Measurements from ENCODE around the gene NCBP2L.

GRCh38 chrX:107733686-107734085 is 43.8 kb upstream of the NCBP2L start:
- TF ChIP-seq, protein P1, sequence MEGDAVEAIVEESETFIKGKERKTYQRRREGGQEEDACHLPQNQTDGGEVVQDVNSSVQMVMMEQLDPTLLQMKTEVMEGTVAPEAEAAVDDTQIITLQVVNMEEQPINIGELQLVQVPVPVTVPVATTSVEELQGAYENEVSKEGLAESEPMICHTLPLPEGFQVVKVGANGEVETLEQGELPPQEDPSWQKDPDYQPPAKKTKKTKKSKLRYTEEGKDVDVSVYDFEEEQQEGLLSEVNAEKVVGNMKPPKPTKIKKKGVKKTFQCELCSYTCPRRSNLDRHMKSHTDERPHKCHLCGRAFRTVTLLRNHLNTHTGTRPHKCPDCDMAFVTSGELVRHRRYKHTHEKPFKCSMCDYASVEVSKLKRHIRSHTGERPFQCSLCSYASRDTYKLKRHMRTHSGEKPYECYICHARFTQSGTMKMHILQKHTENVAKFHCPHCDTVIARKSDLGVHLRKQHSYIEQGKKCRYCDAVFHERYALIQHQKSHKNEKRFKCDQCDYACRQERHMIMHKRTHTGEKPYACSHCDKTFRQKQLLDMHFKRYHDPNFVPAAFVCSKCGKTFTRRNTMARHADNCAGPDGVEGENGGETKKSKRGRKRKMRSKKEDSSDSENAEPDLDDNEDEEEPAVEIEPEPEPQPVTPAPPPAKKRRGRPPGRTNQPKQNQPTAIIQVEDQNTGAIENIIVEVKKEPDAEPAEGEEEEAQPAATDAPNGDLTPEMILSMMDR (conservative IDR thresholded peaks at IDR 0.05; ENCODE audit: low read length), result no peak
- TF ChIP-seq EZH2phosphoT487 (IDR thresholded peaks at IDR 0.05; ENCODE audit: borderline replicate concordance), result no peak

Data from Loucy (cell line).